AG08395 (cell line): ENCODE measurements around the gene GADD45A.

Experiments used
- DNase-seq: peaks from one replicate; pipeline ENCODE4 v3.0.0; 2012; ENCODE audit warnings: mixed read lengths, low spot score

GADD45A gene

GRCh38 chr1:67668660-67669059 is 16.3 kb upstream of the GADD45A start:
- no peak for DNase-seq

- no peak for DNase-seq
Observed at GRCh38 chr1:67672260-67672803, 12.7 kb upstream of the GADD45A start.

- no peak for DNase-seq
Observed at GRCh38 chr1:67673468-67674201, 11.4 kb upstream of the GADD45A start.

GRCh38 chr1:67674260-67675011 is 10.6 kb upstream of the GADD45A start:
- DNase-seq, result peak; percentile 27

GRCh38 chr1:67675800-67676199 is 9.2 kb upstream of the GADD45A start:
- DNase-seq, result peak; percentile 48

- no peak for DNase-seq
Observed at GRCh38 chr1:67676287-67676686, 8.7 kb upstream of the GADD45A start.

- no peak for DNase-seq
Observed at GRCh38 chr1:67676946-67677345, 8.1 kb upstream of the GADD45A start.

- DNase-seq, result no peak
Observed at GRCh38 chr1:67677408-67677807, 7.6 kb upstream of the GADD45A start.

GRCh38 chr1:67677930-67678329 is 7.1 kb upstream of the GADD45A start:
- DNase-seq, result no peak

- DNase-seq, result no peak
Observed at GRCh38 chr1:67679691-67680090, 5.3 kb upstream of the GADD45A start.

GRCh38 chr1:67680486-67680885 is 4.5 kb upstream of the GADD45A start:
- DNase-seq, result no peak

- peak; percentile 60 for DNase-seq
Observed at GRCh38 chr1:67682659-67683197, 2.3 kb upstream of the GADD45A start.

- DNase-seq, result peak; percentile 51
Observed at GRCh38 chr1:67683316-67683715, 1.7 kb upstream of the GADD45A start.

- DNase-seq, result no peak
Observed at GRCh38 chr1:67683766-67684525, 1.1 kb upstream of the GADD45A start.

- DNase-seq, result no peak
Observed at GRCh38 chr1:67684526-67685066, 405 bp upstream of the GADD45A start.

- DNase-seq, result no peak
Observed at GRCh38 chr1:67685558-67686266, 711 bp downstream of the GADD45A start.

GRCh38 chr1:67686267-67687197 is 1.5 kb downstream of the GADD45A start:
- peak; percentile 92 for DNase-seq

GRCh38 chr1:67687198-67687545 is 2.2 kb downstream of the GADD45A start:
- DNase-seq, result no peak

GRCh38 chr1:67687649-67688048 is 2.6 kb downstream of the GADD45A start:
- peak; percentile 58 for DNase-seq

- no peak for DNase-seq
Observed at GRCh38 chr1:67688526-67689219, 3.7 kb downstream of the GADD45A start.
